HG03442 (cell line): Measurements from ENCODE around the gene C3orf22.

Experiments used
- ATAC-seq: cut with Tn5 transposase; IDR thresholded peaks from one replicate; pipeline ENCODE4 v1.9.1; 2021; ENCODE audit warnings: mild to moderate bottlenecking, moderate library complexity; ENCODE audit not compliant: unreplicated experiment

Gene C3orf22

GRCh38 chr3:126516152-126516935 is 42.4 kb downstream of the C3orf22 start:
- no peak for ATAC-seq

DNA sequence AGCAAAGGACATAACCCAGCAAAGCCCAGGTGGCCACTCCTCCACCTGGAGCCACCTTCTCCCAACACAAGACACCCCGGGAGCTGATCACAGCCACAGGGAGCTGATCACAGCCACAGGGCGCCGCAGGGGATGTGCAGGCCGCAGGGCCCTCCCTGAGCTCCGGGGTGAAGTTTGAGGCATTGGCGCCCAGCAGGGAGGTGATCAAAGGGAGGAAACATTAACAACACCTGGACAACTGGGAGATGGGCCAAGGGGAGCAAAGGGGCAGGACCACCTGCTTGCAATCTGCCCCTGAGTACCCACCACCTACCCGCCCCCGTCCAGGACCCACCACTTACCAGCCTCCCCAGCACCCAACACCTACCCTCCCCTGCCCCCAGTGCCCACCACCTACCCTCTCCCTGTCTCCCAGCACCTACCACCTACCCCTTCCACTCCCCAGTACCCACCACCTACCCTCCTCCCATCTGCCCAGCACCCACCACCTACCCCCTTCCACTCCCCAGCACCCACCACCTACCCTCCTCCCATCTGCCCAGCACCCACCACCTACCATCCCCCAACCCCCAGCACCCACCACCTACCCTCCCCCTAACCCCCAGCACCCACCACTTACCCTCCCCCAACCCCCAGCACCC is 43.5 kb downstream of the C3orf22 start:
- ATAC-seq = no peak

- ATAC-seq = no peak
Observed at GRCh38 chr3:126514161-126514560, 44.6 kb downstream of the C3orf22 start.

DNA sequence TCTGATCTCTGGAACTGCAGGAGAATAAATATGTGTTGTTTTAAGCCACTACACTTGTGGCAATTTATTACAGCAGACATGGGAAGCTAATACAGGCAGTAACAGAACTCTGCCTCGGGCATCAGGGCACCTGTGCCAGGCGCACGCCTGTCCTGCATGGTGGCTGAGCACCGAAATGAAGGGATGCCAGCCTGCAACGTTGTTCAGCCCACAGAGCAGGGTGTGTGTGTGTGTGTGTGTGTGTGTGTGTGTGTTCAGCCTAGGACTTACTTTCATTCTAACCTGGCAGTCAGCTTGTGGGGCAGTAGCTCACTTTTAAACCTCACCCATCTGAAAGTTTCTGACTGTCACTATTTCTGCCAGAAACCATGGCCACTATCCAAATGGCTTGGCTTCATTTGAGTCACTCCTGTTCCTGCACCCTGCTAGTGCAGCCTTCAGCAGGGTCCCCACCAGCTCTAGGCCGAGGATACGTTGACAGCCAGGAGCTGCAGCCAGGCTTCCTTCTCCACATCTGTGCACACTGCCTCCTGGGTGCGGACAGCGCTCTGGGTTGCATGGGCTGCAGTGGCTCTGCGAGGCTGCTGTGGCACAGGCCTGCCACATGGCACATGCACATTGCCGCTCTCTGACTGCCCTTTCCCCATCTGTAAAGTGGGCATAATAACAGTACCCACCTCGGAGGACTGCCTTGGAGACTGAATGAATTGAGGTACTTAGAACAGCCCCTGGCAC is 45.6 kb downstream of the C3orf22 start:
- ATAC-seq = no peak

DNA sequence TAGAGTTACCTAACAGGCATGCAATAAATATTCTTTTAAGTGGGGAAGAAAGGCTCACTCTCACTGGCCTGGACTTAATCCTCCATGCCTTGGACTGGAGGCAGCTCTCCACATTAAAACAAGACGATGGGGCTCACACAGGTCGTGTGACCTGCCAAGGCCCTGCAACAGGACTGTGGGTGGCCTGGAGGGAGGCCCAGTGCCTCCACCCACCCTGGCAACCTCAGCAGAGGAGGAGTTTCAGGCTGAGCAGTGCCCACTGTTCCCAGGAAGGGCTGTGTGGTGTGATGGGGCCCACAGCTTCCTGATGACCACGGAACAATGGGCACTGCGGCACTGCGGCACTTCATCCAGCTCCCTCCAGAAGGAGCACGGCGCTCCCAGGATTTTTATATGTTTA is 46.7 kb downstream of the C3orf22 start:
- ATAC-seq = no peak

DNA sequence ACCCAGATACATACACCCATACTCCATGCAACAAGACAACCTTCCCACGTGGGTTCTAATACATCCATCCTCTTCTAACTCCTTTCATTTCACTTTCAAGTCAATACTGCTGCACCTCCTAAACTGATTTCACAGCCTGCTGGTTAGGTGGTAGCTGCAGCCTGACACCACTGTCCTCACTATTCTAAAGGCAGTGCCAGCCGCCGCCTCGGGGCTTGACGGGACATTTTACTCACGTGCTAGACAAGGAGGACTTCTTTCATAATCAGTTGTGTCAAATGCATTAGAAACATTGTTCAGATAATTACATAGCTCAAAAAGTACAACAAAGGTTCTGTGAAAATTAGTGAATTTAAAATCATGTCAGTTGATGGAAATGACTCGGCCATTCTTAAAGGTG is 47.4 kb downstream of the C3orf22 start:
- no peak for ATAC-seq

GRCh38 chr3:126510308-126510910 is 48.3 kb downstream of the C3orf22 start:
- no peak for ATAC-seq

DNA sequence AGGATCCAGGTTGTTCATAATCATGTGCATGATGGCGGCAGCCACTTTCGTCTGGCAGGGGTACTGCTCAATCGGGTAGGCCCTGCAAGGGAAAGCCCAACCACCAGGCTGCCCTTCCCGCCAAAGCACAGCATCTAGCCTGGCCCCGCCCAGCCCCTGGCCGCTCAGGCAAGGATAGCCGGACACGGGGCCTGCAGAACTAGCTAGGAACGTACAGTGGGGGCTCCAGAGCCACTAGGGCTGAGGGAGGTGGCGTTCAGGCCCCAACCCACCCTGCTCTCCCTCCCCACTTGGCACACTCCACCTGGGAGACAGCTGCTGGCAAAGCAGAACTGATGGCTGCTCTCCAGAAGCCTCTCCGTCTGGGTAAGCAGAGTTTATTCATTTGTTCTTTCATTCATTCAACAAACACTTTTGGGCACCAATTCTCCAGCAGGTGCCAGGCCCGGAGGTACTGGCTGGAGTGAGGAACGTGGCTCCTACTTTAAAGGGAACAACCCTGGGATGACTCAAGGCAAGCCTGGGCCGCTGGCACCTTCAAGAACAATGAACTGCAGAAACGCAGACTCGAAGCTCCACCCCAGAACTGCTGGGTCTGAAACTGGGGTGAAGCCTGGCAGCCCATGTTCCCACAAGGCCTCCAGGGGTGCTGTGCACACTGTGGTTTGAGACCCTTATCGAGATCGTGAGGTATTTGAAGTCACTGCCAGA is 49.0 kb downstream of the C3orf22 start:
- no peak for ATAC-seq

DNA sequence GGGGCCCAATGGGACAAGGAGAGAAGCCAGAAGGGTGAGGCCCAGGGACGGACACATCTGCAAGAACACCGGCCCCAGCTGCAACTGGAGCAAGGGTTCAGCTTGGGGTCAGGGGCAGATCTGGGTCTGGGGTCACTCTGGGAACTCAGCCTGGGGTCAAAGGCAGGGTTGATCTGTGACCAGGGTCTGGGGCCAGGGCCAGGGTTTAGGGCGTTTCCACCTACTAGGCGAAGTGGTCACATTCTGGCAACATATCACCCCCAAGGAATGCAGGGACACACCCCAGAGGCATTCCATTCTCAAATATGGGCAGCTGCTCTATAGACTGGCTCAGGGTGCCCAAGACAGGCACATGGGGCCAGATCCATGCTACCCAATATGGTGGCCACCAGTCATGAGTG is 50.2 kb downstream of the C3orf22 start:
- no peak for ATAC-seq

DNA sequence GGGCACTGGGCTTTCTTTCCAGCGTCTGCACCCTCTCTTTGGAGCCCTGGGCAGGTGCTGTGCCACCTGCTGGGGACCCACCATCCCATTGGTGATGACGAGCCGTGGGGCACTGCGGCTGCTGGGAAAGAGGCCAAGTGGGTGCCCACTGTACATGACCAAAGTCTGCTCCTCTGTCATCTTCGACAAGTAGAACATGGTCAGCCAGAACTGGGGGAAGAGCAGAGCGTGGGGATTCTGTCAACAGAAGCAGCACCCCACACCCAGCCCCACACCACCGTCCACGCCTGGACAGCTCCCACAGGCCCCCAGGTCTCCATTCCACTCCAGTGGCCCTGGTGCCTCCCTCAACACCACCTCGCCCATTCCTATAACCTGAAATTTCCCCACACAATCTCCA is 50.8 kb downstream of the C3orf22 start:
- no peak for ATAC-seq

DNA sequence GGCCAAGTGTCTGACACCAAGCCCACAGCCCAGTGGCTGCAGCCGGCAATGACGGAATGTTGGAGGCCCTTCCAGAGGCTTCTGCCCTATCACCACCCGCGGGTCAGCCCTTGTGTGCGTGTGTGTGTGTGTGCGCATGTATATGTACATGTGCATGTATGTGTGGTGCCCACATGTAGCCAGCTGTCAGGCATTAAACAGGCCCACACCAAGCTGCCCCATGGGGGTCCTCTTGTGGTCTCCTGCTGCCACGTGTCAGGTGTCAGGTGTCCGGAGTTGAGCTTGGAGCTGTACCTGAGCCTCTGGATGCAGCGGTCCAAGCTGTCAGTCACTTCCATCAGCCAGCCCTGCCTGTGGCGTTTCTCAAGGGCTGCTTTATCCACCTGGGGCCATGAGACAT is 55.0 kb downstream of the C3orf22 start:
- no peak for ATAC-seq

DNA sequence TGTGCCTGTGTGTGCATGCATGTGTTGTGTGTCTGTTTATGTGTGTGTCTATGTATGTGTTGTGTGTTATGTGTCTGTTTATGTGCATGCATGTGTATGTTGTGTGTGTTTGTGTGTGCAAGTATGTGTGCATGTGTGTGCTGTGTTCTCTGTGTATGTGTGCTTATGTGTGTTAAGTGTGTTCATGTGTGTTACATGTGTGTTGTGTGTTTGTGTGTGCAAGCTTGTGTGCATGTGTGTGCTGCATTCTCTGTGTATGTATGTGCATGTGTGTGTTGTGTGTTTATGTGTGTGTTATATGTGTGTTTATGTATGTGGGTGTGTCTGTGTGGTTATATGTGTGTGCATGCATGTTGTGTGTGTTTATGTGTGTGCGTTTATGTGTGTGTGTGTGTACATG is 56.1 kb downstream of the C3orf22 start:
- ATAC-seq = no peak

GRCh38 chr3:126501736-126502135 is 57.0 kb downstream of the C3orf22 start:
- ATAC-seq = no peak

DNA sequence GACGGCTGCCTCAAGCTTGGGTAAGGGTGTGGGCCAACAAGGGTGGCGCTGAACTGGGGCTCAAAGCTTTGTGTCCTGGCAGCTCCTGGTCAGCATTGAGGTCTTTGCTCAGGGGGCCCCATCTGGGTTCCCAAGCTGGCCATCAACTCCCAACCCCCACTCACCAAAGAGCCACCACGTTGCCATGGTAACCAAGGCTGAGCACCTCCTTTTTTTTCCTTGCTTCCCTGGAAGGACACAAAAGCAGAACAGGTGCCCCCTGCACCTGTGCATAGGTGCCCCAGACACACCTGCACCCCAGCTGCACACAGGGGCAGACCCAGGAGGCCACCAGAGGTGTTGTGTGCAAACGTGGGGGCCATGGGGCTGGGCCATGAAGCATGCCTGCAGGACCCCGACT is 57.7 kb downstream of the C3orf22 start:
- ATAC-seq = no peak

DNA sequence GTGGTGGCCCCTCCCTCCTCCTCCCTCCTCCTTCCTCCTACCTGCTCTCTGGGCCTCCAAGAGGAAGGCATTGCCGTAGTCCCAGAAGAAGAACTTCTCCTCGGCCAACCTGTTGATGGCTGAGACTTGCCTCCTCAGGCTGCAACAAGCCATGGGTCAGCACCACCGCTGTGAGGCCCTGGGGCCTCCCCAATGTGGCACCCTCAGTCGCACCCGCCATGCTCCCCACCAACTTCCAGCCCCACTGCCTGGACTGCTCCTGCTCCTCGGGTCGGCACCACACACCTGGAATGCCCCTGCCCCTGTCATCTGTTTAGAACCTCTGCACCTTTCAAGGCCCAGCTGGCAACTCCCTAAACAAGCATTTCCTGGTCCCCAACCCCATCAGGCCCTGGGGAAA is 58.7 kb downstream of the C3orf22 start:
- ATAC-seq = no peak
